ENCODE measurements around the gene EHD1.

GRCh38 chr11:64851831-64852351, 26.5 kb downstream of the EHD1 start:
- TF ChIP-seq CTCF (IDR thresholded peaks at IDR 0.05; ENCODE audit: low read length) (no peak), EZH2phosphoT487 (IDR thresholded peaks at IDR 0.05; ENCODE audit: low read length) (no peak)

All from MM.1S (cell line).